Skin epidermis (tissue), 12 donors: ENCODE data around the gene LDHA.
A peak's percentile ranks its signal among the peaks of the same experiment; 100 is the strongest.

ENCODE experiments used
- H3K27ac ChIP-seq, 21 experiments: fragments of 200-600 bp; sonication (generic) in 11 of 21; one replicate each; pipeline ENCODE4 v1.5.0; 2020; ENCODE audit warnings: mild to moderate bottlenecking in 3 of 21, inconsistent platforms in 2 of 21, moderate library complexity in 2 of 21
- H3K4me3 ChIP-seq, 7 experiments: fragments of 200-600 bp; sonication (generic) in 2 of 7; one replicate each; pipeline ENCODE4 v1.5.0; 2020; ENCODE audit warnings: inconsistent platforms in 2 of 7, mild to moderate bottlenecking in 2 of 7, moderate library complexity in 1 of 7

The LDHA gene

GRCh38 chr11:18394275-18394927 lies at the start of gene LDHA:
LDHA (plus strand) TSS chr11:18394563; CDS start chr11:18396843, 2,280 bp downstream.
- peak within 1 kb of the TSS; percentile 57 to 92 (median 78) for H3K4me3 ChIP-seq

GRCh38 chr11:18347471-18348125 lies 46.8 kb upstream of the LDHA start:
- Histone ChIP-seq H3K4me3 (no peak overlapping the region), H3K27ac (peak overlapping the region in 4 of 21 experiments; percentile 5 to 69 (median 52))

More at GRCh38 chr11:18394275-18394927, at the start of gene LDHA:
- H3K27ac ChIP-seq, result peak within 1 kb of the TSS; percentile 87 to 100 (median 98)

- H3K27ac ChIP-seq, result no peak overlapping the region
- H3K4me3 ChIP-seq, result no peak overlapping the region
These were observed 41.8 kb upstream of the LDHA start for GRCh38 chr11:18352581-18352980.

DNA sequence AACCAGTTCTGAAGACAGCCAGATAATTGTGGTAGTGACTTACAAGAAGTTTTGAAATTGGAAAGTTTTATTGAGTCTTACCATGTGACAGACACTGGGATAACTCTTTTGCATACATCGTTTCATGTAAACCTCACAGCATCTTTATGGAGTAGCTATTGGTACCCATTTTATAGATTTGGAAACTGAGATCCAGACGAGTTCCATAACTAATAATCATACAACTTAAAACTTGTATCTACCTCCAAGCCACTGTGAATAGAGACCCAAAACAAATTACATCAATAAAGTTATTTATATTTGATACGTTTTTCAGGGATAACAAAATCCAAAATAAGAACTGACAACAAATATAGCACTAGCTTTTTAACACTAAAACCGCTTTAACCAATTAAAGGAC lies 35.7 kb upstream of the LDHA start:
- H3K4me3 ChIP-seq, result no peak overlapping the region
- H3K27ac ChIP-seq, result no peak overlapping the region

GRCh38 chr11:18361154-18361553 lies 33.2 kb upstream of the LDHA start:
- Histone ChIP-seq H3K27ac (no peak overlapping the region), H3K4me3 (no peak overlapping the region)

DNA sequence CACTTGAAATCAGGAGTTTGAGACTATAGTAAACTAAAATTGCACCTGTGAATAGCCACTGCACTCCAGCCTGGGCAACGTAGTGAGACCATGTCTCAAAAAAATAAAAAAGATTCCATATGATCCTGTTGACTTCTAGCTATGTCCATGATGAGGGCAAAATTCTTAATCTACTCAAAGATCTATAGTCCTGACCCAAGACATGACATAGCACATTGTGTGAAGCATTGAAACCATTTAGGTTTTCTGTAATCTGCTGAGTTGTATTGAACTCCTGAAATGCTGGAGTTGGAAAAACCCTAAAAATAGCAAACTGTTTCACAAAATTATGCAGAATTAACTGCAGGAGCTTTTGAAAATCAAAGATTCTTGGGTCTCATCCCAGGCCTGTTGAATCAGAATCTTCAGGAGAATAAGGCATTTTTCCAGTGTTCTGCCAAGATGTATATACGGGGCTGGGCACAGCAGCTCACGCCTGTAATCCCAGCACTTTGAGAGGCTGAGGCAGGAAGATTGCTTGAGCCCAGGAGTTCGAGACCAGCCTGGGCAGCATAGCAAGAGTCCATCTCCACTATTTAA lies 29.8 kb upstream of the LDHA start:
- Histone ChIP-seq H3K4me3 (no peak overlapping the region), H3K27ac (no peak overlapping the region)

- Histone ChIP-seq H3K4me3 (no peak overlapping the region), H3K27ac (no peak overlapping the region)
These were observed 28.6 kb upstream of the LDHA start for GRCh38 chr11:18365741-18366140.

- no peak overlapping the region for H3K4me3 ChIP-seq
- H3K27ac ChIP-seq, result no peak overlapping the region
These were observed 28.1 kb upstream of the LDHA start for GRCh38 chr11:18366286-18366685.

DNA sequence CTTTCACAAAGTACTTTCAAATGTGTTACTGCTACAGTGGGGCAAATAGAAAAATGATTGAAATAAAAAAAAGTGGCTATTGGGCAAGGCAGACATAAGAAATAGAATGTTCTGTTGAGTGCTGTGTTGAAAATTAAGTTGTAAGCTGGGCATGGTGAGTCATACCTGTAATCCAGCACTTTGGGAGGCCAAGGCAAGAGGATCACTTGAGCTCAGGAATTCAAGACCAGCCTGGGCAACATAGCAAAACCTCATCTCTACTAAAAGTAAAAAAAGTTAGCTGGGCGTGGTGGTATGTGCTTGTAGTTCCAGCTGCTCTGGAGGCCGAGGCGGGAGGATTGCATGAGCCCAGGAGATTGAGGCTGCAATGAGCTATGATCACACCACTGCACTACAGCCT lies 26.9 kb upstream of the LDHA start:
- peak overlapping the region in 1 of 21 experiments; percentile 16 for H3K27ac ChIP-seq
- H3K4me3 ChIP-seq, result no peak overlapping the region

GRCh38 chr11:18368221-18368620 lies 26.1 kb upstream of the LDHA start:
- no peak overlapping the region for H3K4me3 ChIP-seq
- H3K27ac ChIP-seq, result peak overlapping the region in 3 of 21 experiments; percentile 31 to 49 (median 35)

DNA sequence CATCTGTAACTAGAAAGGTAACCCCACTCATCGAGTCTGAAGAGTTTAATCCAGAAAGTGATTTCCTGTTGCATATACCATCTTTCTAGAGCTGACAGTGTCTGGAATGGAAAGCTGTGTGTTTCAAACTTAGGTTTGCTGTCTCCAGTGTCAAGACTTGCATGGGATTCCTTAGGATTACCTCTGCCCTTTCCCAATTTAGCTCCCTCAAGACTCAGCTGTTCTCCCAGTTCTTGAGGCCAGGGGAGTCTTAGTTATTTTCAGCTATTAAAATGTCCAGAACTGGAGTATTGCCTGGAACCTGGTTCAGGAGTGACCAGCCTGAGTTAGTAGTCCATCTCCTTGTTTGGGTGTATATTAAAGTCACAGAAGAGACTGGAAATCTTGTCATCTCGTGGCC lies 25.0 kb upstream of the LDHA start:
- Histone ChIP-seq H3K4me3 (no peak overlapping the region), H3K27ac (no peak overlapping the region)

- Histone ChIP-seq H3K27ac (no peak overlapping the region), H3K4me3 (no peak overlapping the region)
These were observed 23.1 kb upstream of the LDHA start for GRCh38 chr11:18371279-18371678.

DNA sequence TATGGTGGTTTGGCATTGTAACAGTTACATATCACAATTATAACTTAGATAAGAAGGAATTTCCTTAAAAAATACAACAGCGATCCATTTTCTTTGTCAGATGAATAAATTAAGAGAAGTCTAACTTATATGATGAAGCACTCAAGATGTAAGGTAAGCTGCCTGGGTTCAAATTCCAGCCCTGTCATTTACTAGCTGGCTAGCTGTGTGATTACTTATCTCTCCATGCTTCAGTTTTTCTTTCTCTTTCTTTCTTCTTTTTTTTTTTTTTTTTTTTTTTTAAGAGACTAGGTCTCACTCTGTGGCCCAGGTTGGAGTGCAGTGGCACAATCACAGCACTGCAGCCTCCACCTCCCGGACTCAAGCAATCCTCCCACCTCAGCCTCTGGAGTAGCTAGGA lies 22.2 kb upstream of the LDHA start:
- no peak overlapping the region for H3K4me3 ChIP-seq
- H3K27ac ChIP-seq, result no peak overlapping the region

GRCh38 chr11:18374956-18375355 lies 19.4 kb upstream of the LDHA start:
- Histone ChIP-seq H3K4me3 (no peak overlapping the region), H3K27ac (no peak overlapping the region)

GRCh38 chr11:18375941-18376340 lies 18.4 kb upstream of the LDHA start:
- H3K27ac ChIP-seq, result no peak overlapping the region
- no peak overlapping the region for H3K4me3 ChIP-seq

GRCh38 chr11:18379201-18379600 lies 15.2 kb upstream of the LDHA start:
- Histone ChIP-seq H3K27ac (no peak overlapping the region), H3K4me3 (no peak overlapping the region)

DNA sequence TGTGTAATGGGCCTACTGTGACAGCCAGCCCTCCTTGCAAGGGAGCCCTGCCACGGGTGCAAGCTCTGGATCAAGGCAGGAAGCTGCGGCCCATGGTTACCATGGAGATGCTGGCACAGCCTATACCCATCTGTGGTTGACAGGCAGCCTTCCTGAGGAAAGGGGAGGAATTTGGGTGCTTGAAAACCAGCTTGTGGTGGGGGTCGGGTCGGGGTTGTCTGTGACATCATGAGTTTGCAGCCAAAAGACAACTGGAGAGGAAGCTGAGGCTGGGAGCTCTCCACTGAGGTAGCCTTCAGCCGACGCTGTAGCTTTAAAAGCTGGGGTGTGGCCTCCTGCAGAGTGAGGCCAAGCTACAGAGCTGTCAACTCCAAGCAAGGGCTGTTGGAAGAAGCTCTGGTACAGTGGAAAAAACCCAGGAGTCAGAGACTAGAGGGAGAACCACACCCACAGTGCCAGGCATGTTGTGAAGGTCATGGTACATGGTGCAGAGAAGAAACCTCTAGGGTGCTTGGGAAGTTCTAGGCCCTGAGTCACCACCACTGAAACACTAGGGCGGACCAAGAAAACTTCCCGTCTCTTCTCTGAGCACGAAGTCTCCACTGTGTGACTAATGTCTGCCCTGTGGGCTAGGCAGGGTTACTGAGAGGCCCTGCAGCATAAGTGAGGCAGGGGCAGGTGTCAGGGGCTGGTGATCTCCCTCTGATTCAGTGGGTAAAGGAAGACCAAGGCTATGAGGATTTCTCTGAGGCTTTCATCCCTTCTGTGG lies 10.8 kb upstream of the LDHA start:
- no peak overlapping the region for H3K4me3 ChIP-seq
- peak overlapping the region; percentile 64 to 100 (median 93) for H3K27ac ChIP-seq

GRCh38 chr11:18384157-18384641 lies 10.2 kb upstream of the LDHA start:
- H3K4me3 ChIP-seq, result no peak overlapping the region
- H3K27ac ChIP-seq, result peak overlapping the region; percentile 64 to 100 (median 93)

GRCh38 chr11:18390088-18390487 lies 4.3 kb upstream of the LDHA start:
- no peak overlapping the region for H3K4me3 ChIP-seq
- H3K27ac ChIP-seq, result no peak overlapping the region
